Measurements from ENCODE around the gene ICAM1.

The ICAM1 gene

DNA sequence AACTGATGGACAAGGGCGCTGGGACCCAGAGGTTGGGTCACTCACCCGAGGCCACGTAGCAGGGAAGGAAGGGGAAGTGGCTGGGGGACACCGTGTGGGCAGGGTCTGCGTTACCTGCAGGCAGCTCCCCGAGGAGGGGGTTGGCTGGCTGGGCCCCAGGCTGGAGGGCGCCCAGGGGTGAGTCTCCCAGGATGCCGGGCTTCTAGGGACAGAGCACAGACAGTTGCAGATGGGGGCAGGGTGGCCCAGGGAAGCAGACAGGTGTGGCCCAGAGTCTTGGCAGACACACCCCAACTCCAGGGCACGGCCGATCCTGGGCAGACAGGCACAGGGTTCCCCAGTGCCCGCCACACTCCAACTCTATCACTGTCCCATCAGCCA is 50.5 kb downstream of the ICAM1 start:
- H3K4me3 ChIP-seq, result no peak overlapping the region
- peaks cover 84% of the 10 kb centered on the region for H3K36me3 ChIP-seq
- H3K27ac ChIP-seq, result peak overlapping the region; percentile 62
- H3K9ac ChIP-seq, result no peak overlapping the region
- no peaks in the 10 kb centered on the region for H3K9me3 ChIP-seq
- peak overlapping the region; percentile 75; the same call in 1 of the 2 replicates for H3K4me2 ChIP-seq
- H4K20me1 ChIP-seq, result peaks cover 59% of the 10 kb centered on the region
- no peak for TF ChIP-seq Cebpa-rat (IDR thresholded peaks at IDR 0.05)
- H3K27me3 ChIP-seq, result no peaks in the 10 kb centered on the region
- peaks cover 58% of the 10 kb centered on the region for H3K4me1 ChIP-seq

DNA sequence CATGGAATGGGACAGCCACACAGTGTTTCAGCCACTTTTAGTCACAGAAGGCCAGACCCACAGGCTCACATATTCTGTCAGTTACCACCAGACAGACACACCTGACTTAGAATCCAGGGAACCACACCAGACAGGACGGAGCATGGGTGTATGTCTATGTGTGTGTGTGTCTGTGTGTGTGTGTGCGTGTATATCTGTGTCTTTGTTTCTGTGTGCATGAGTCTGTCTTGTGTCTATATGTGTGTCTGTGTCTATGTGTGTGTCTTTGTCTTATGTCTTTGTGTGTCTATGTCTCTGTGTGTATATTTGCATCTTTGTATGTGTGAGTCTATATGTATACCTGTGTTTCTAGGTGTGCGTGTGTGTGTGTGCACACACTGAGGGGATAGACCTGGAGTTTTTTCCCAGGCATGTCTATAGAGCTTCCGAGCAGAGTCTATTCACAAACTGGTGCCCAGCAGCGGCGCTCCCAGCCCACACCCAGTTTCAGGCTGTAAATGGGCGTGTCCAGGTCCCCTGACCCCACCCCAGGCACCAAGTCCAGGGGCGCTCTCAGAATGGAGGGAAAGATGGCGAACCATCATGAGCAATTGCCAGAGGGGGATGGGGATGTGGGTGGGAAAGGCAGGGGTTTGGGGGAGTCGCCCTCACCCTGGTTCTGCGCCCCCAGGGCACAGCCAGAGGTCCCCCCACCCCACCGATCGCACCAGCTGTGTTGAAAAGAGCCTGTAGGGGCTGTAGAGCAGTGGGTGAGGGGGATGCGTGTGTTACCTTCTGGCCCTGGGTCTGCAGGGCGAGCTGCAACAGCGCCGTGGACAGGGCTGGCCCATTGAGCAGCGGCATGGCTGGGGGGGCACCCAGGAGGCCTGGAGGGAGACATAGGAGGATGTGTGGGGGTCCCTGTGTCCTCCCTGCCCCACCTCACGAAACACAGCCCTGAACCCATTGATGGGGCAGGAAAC is 51.2 kb downstream of the ICAM1 start:
- no peak for TF ChIP-seq Cebpa-rat (IDR thresholded peaks at IDR 0.05)
- H3K27me3 ChIP-seq, result no peaks in the 10 kb centered on the region
- peak overlapping the region; percentile 75 for H3K4me2 ChIP-seq
- peaks cover 67% of the 10 kb centered on the region for H4K20me1 ChIP-seq
- H3K27ac ChIP-seq, result peak overlapping the region; percentile 82
- peak overlapping the region; percentile 30; the same call in 1 of the 2 replicates for H3K9ac ChIP-seq
- 0 out of 2 replicates have a peak overlapping the region, but pooled peaks have one; percentile 26 for H3K4me3 ChIP-seq
- no peaks in the 10 kb centered on the region for H3K9me3 ChIP-seq
- H3K4me1 ChIP-seq, result peaks cover 64% of the 10 kb centered on the region
- peaks cover 80% of the 10 kb centered on the region for H3K36me3 ChIP-seq

DNA sequence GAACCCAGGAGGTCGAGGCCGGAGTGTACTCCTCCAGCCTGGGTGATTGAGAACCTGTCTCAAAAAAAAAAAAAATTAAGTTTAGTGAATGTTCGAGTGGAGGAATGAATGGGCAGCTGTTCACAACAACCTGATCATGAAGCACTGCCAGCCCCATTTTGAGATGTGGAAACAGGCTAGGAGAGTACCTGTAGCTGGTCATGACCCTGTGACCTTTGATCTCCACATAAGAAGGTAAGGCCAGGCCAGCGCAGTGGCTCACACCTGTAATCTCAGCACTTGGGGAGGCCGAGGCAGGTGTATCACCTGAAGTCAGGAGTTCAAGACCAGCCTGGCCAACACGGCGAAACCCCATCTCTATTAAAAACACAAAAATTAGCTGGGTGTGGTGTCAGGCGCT is 54.8 kb downstream of the ICAM1 start:
- Histone ChIP-seq H3K4me1 (peaks cover 75% of the 10 kb centered on the region), H3K9ac (no peak overlapping the region; the same call in 1 of the 2 replicates), H3K36me3 (peaks cover 84% of the 10 kb centered on the region), H4K20me1 (peaks cover 100% of the 10 kb centered on the region), H3K9me3 (no peaks in the 10 kb centered on the region), H3K4me3 (peak overlapping the region; percentile 17; the same call in 1 of the 2 replicates), H3K4me2 (peak overlapping the region; percentile 75), H3K27me3 (no peaks in the 10 kb centered on the region), H3K27ac (peak overlapping the region; percentile 55; the same call in 1 of the 2 replicates)
- no peak for TF ChIP-seq Cebpa-rat (IDR thresholded peaks at IDR 0.05)

DNA sequence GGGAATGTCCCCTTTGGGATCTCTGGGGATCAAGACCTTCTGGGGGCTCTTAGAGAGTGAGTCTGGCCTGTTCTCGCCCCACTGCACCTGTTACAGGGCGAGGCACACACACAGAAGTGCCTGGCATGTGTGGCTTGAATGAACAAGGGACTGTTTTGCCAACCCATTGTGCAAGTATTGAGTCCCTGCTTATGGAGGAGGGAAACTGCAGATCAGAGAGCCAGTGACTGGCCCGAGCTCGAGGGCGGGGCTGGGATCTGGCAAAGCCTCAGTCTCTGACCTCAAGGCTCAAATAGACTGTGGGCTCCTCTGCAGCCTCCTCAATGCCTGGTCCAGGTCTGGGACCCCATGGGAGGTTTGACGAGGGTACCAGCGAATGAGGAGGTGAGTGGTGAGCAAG is 56.9 kb downstream of the ICAM1 start:
- no peak overlapping the region for H3K27ac ChIP-seq

DNA sequence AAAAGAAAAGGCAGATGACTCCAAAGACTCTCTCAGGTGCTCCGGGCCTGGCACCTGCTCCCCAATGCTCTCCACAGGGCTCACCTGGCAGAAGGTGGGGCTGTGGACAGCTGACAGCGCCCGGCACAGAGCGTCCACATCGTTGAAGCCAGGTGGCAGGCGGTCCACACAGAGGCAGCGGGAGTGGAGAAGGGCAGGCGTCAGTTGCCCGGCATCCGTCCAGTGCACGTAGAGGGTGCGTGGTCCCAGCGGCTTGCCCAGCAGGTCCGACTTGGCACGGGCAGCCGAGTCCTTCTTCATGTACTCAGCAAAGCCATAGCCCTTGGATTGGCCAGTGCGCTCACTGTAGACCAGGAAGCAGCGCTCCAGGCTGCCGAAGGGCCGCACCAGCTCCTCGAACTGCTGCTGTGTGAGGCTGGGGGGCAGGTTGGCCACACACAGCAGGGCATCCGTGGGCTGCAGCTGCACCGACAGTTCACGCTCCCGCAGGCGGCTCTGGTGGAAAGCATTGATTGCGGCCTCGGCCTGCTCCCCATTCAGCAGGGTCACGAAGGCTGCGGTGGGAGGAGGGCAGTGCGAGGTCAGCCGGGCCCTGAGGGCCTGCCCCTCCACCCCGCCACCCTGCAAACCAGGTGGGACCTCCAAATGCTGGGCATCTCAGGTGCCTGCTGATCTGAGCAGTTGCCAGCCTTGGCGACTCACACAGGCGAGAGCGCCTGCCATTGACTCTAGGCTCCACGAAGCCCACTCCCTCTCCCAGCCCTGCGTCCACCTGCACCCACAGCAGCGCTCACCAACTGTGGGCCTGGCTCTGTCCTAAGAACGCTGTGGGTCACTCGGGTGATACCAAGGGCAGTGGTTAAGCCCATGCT is 57.9 kb downstream of the ICAM1 start:
- no peak overlapping the region for H3K27ac ChIP-seq
- H3K4me3 ChIP-seq, result no peak overlapping the region
- H3K4me2 ChIP-seq, result 0 out of 2 replicates have a peak overlapping the region, but pooled peaks have one; percentile 75
- H3K9me3 ChIP-seq, result no peaks in the 10 kb centered on the region
- no peak for TF ChIP-seq Cebpa-rat (IDR thresholded peaks at IDR 0.05)
- H3K27me3 ChIP-seq, result no peaks in the 10 kb centered on the region
- H4K20me1 ChIP-seq, result peaks cover 92% of the 10 kb centered on the region
- H3K9ac ChIP-seq, result no peak overlapping the region
- H3K4me1 ChIP-seq, result peaks cover 62% of the 10 kb centered on the region
- H3K36me3 ChIP-seq, result peaks cover 75% of the 10 kb centered on the region

More for the DNA sequence above, 56.9 kb downstream of the ICAM1 start:
- H3K27me3 ChIP-seq, result no peaks in the 10 kb centered on the region
- no peak overlapping the region for H3K4me3 ChIP-seq
- H3K4me1 ChIP-seq, result peaks cover 71% of the 10 kb centered on the region
- H3K9me3 ChIP-seq, result no peaks in the 10 kb centered on the region
- peaks cover 100% of the 10 kb centered on the region for H4K20me1 ChIP-seq
- TF ChIP-seq Cebpa-rat (IDR thresholded peaks at IDR 0.05), result no peak
- no peak overlapping the region for H3K9ac ChIP-seq
- peaks cover 76% of the 10 kb centered on the region for H3K36me3 ChIP-seq
- peak overlapping the region; percentile 75 for H3K4me2 ChIP-seq

DNA sequence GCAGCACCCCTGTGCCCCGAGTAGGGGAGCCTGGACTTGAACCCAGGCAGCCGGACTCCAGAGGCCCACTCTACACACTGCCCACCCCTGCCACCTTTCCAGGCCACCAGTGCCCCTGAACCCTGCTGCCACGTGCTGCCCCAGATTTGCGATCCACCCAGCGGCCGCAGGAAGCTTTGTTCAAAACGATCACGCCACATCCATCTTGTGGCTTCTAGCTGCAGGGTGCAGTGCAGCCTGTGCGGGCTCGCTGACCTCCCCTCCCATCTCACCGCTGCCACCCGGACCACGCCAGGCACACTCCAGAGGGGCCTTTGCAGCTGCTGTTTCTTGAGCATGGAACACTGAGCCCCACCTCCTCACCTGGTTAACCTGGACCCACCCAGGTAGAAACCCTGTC is 58.6 kb downstream of the ICAM1 start:
- Histone ChIP-seq H3K4me2 (no peak overlapping the region), H3K9ac (no peak overlapping the region), H4K20me1 (peaks cover 84% of the 10 kb centered on the region), H3K4me3 (no peak overlapping the region), H3K27me3 (no peaks in the 10 kb centered on the region), H3K36me3 (peaks cover 67% of the 10 kb centered on the region), H3K4me1 (peaks cover 62% of the 10 kb centered on the region), H3K9me3 (no peaks in the 10 kb centered on the region), H3K27ac (no peak overlapping the region)
- TF ChIP-seq Cebpa-rat (IDR thresholded peaks at IDR 0.05), result no peak

DNA sequence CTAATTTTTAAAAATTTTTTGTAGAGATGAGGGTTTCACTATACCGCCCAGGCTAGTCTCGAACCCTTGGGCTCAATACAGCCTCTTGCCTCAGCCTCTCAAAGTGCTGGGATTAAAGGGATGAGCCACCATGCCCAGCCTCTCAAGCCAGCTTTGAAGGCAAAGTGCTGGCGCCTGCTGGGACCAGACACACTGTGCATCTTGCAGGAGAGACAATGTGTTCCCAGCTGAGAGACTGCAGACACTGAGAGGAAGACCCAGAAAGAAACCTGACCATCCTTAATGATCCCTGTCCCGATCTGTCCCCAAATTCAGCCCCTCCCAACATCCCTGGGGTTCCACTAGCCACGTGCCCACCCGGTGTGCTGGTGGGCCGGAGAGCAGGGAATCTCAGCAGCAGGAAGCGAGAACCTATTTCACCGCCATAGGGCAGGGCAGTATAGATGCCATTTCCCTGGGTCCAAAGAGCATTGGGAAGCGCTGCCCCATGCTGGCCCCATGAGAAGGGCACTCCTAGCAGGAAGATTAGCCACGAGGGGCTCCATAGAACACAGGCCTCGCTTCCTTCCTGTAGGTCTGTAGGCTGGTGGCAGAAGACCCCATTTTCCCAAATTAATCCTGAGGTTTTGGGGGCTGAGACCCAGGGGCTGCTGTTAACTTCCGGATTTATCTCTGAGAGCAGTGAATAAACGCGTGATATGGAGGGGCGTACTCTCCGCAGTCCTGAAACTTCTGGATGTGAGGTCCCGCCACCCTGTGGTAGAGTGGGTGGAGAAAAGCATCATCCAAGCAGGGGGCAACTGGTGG is 61.4 kb downstream of the ICAM1 start:
- no peak for TF ChIP-seq Cebpa-rat (IDR thresholded peaks at IDR 0.05)
- Histone ChIP-seq H3K27ac (peak overlapping the region; percentile 99), H4K20me1 (peaks cover 56% of the 10 kb centered on the region), H3K4me1 (peaks cover 40% of the 10 kb centered on the region), H3K36me3 (peaks cover 52% of the 10 kb centered on the region), H3K9ac (peak overlapping the region; percentile 96), H3K4me2 (peak overlapping the region; percentile 93), H3K27me3 (no peaks in the 10 kb centered on the region), H3K9me3 (no peaks in the 10 kb centered on the region), H3K4me3 (peak overlapping the region; percentile 79)

DNA sequence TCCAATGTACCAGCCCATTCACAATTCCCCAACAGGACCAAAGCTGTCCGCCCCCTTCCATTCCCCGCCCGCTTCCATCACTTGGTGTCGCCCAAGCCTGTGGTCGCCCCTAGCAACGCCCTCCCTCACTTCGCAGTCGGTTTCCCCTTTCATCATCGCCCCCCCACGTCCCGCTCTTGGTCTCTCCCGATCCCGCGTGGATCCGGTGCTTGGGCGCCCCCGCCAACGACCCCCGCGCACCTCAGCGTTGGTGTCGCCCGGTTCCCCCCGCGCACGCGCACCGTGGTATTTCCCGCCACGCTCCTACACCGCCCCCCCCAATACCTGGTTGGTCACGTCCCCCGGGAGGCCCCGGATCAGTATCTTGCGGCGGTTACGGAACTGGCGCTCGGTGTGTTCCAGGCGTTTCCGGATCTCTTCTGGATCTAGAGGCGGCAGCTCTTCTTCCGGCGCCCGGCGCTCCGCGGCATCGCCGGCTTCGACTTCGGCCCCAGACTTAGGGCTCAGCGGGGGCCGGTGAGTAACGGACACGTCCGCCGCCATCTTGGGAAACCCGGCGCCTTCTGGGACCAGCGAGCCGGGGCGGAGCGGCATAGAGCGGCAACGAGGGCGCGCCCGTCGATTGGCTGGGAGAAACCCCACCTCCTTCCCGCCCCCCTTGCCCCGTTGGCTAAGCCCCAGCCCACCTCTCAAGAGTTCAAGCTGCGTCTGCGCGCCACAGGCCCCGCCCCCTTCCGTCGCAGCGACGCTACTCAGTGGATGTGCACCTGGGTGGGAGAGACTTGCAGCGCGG is 62.2 kb downstream of the ICAM1 start, which contains the start of gene RAVER1:
TSS of gene RAVER1 (minus strand) at position 565 of the 793 bp plus-strand sequence. CDS start at position 543, 22 bp downstream.
- Histone ChIP-seq H3K9me3 (no peaks in the 10 kb centered on the region), H3K4me1 (peaks cover 32% of the 10 kb centered on the region), H3K9ac (peak within 1 kb of the TSS; percentile 96), H3K4me3 (peak within 1 kb of the TSS; percentile 79), H3K27me3 (no peaks in the 10 kb centered on the region), H3K36me3 (peaks cover 44% of the 10 kb centered on the region), H4K20me1 (peaks cover 48% of the 10 kb centered on the region), H3K4me2 (peak within 1 kb of the TSS; percentile 93), H3K27ac (peak within 1 kb of the TSS; percentile 99)
- no peak for TF ChIP-seq Cebpa-rat (IDR thresholded peaks at IDR 0.05)

All from BLaER1 (cell line).